Measurements from ENCODE around the gene ADCY9. TPM values are rescaled to one million over a fixed set of nuclear protein-coding genes. Genes with fewer than 3 reads are reported as not detected.

The ADCY9 gene
- polyA plus RNA-seq, 2 of the 4 experiments (the other 2 are of a cell fraction): 6.2 to 7.6 TPM

DNA sequence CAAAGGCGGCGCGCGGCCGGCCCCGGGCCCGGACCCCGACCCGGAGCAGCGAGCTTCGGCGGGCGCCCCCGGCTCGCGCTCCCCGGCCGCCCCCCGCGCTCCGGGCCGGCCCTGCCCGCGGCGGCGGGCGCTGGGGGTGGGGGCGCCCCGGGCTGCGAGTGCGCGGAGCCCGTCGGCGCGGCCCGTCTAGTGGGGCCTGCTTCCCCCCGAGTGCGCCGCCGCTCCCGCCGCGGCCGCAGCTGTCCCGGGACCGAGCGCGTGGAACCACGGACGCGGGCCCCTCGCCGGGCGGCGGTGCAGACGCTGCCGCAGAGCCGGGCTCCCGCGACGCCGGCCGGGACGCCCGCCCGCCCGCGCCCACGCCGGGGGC, 308 bp downstream of the ADCY9 start:
- POLR2A ChIA-PET: interaction anchor here (1.4 to 1.6 kb wide), 2 partner anchors 137 to 138 kb away, joined by 4 read pairs; no protein-coding TSS in a partner anchor
- peak in 1 of 2 experiments; percentile 49; a peak in 3 of 6 replicates for ATAC-seq

DNA sequence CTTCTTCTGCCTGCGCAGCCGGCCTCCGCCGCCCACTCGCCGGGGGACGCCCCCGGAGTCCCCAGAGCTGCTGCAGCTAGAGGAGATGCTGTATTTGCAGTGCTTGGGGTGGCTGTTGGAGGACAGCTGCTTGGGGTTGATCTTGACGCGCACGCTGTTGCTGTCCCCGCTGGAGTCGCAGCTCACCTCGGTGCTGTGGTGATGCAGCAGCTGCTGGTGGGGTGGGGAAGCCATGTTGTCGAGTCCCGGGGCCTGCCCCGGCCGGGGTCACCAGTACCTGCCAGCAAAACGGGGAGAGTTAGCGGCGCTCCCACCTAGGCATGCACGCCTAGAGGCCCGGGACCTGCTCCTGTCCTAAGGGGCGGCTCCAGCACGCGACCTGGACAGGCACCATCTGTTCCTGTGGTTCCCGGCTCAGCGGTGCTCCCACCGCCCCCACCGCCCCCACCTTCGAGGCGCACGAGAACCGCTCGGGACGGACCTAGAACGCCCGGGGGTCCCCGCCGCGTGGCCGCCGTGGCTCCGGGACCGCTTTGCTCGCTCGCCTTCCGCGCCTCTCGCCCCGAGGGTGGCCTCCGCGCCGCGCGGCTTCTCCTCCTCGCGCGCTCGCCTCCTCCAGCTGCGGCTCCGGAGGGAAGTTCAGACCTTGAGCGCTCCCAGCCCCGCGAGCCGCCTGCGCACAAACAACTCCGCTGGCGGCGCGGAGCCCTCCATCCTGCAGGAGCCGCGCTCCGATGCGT, 863 bp downstream of the ADCY9 start:
- Histone ChIP-seq H3K4me3 (peak overlapping the region; percentile 92), H3K9me3 (no peaks in the 10 kb centered on the region), H3K4me1 (peaks cover 42% of the 10 kb centered on the region), H3K4me2 (peak overlapping the region; percentile 91), H3K27ac (peak overlapping the region; percentile 70 to 95)
- no peak for FAIRE-seq
- POLR2A ChIA-PET: interaction anchor here (1.4 to 1.6 kb wide), 2 partner anchors 138 to 139 kb away, joined by 4 read pairs; no protein-coding TSS in a partner anchor
- TF ChIP-seq, protein P1, sequence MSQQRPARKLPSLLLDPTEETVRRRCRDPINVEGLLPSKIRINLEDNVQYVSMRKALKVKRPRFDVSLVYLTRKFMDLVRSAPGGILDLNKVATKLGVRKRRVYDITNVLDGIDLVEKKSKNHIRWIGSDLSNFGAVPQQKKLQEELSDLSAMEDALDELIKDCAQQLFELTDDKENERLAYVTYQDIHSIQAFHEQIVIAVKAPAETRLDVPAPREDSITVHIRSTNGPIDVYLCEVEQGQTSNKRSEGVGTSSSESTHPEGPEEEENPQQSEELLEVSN (IDR thresholded peaks at IDR 0.05; ENCODE audit: borderline replicate concordance, low read depth): 0 out of 2 replicates have a peak, but pooled peaks have one; percentile 14
- no peak for TF ChIP-seq KDM5A (IDR thresholded peaks at IDR 0.05)
- CTCF ChIA-PET: interaction anchor here (0.9 to 2.8 kb wide), 7 partner anchors 15 to 169 kb away, joined by 3 to 16 read pairs (median 3); no protein-coding TSS in a partner anchor
- 31% methylated on average over 40 of the region's 75 CpGs for WGBS (ENCODE audit: missing lambda C conversion rate)
- ATAC-seq: peak; percentile 73 to 76
- DNase-seq (ENCODE audit: low read depth in 1 of 2, low spot score in 1 of 2): peak; percentile 60 to 71

More for the DNA sequence above, 308 bp downstream of the ADCY9 start:
- CTCF ChIA-PET: interaction anchor here (1.1 to 2.8 kb wide), 4 partner anchors 133 to 170 kb away, joined by 3 to 16 read pairs (median 6); no protein-coding TSS in a partner anchor
- Histone ChIP-seq H3K9me3 (no peaks in the 10 kb centered on the region), H3K27ac (peak overlapping the region; percentile 70 to 95), H3K4me3 (peak overlapping the region; percentile 92), H3K4me2 (peak overlapping the region; percentile 91), H3K4me1 (peaks cover 42% of the 10 kb centered on the region)
- no CpG with 5 or more reads among the region's 71 CpGs for WGBS (ENCODE audit: missing lambda C conversion rate)
- DNase-seq (ENCODE audit: low read depth in 1 of 2, low spot score in 1 of 2) (no peak), FAIRE-seq (no peak)
- no peak for TF ChIP-seq ZFP36 (IDR thresholded peaks at IDR 0.05; ENCODE audit: borderline replicate concordance, partially characterized antibody)
- TF ChIP-seq, protein P2, sequence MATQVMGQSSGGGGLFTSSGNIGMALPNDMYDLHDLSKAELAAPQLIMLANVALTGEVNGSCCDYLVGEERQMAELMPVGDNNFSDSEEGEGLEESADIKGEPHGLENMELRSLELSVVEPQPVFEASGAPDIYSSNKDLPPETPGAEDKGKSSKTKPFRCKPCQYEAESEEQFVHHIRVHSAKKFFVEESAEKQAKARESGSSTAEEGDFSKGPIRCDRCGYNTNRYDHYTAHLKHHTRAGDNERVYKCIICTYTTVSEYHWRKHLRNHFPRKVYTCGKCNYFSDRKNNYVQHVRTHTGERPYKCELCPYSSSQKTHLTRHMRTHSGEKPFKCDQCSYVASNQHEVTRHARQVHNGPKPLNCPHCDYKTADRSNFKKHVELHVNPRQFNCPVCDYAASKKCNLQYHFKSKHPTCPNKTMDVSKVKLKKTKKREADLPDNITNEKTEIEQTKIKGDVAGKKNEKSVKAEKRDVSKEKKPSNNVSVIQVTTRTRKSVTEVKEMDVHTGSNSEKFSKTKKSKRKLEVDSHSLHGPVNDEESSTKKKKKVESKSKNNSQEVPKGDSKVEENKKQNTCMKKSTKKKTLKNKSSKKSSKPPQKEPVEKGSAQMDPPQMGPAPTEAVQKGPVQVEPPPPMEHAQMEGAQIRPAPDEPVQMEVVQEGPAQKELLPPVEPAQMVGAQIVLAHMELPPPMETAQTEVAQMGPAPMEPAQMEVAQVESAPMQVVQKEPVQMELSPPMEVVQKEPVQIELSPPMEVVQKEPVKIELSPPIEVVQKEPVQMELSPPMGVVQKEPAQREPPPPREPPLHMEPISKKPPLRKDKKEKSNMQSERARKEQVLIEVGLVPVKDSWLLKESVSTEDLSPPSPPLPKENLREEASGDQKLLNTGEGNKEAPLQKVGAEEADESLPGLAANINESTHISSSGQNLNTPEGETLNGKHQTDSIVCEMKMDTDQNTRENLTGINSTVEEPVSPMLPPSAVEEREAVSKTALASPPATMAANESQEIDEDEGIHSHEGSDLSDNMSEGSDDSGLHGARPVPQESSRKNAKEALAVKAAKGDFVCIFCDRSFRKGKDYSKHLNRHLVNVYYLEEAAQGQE (IDR thresholded peaks at IDR 0.05): no peak
- TF ChIP-seq NR3C1 (IDR thresholded peaks at IDR 0.05): no peak
- no peak for TF ChIP-seq POLR2AphosphoS2 (conservative IDR thresholded peaks at IDR 0.05; ENCODE audit: low read length)
- TF ChIP-seq, protein P3, sequence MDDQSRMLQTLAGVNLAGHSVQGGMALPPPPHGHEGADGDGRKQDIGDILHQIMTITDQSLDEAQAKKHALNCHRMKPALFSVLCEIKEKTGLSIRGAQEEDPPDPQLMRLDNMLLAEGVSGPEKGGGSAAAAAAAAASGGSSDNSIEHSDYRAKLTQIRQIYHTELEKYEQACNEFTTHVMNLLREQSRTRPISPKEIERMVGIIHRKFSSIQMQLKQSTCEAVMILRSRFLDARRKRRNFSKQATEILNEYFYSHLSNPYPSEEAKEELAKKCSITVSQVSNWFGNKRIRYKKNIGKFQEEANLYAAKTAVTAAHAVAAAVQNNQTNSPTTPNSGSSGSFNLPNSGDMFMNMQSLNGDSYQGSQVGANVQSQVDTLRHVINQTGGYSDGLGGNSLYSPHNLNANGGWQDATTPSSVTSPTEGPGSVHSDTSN (IDR thresholded peaks at IDR 0.05): no peak
- TF ChIP-seq, protein P4, sequence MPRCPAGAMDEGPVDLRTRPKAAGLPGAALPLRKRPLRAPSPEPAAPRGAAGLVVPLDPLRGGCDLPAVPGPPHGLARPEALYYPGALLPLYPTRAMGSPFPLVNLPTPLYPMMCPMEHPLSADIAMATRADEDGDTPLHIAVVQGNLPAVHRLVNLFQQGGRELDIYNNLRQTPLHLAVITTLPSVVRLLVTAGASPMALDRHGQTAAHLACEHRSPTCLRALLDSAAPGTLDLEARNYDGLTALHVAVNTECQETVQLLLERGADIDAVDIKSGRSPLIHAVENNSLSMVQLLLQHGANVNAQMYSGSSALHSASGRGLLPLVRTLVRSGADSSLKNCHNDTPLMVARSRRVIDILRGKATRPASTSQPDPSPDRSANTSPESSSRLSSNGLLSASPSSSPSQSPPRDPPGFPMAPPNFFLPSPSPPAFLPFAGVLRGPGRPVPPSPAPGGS (IDR thresholded peaks at IDR 0.05): no peak
- TF ChIP-seq HOXA7 (CRISPR knock-in tag; IDR thresholded peaks at IDR 0.05): no peak
- no peak for TF ChIP-seq HOXB5 (CRISPR knock-in tag; IDR thresholded peaks at IDR 0.05)
- no peak for TF ChIP-seq RCOR1 (IDR thresholded peaks at IDR 0.05; ENCODE audit: low read depth, low read length)
- TF ChIP-seq FOSB (CRISPR knock-in tag; IDR thresholded peaks at IDR 0.05): no peak
- no peak for TF ChIP-seq HEYL (CRISPR knock-in tag; IDR thresholded peaks at IDR 0.05)
- no peak for TF ChIP-seq RNF2 (IDR thresholded peaks at IDR 0.05; ENCODE audit: borderline replicate concordance, low read depth)
- TF ChIP-seq, protein P5, sequence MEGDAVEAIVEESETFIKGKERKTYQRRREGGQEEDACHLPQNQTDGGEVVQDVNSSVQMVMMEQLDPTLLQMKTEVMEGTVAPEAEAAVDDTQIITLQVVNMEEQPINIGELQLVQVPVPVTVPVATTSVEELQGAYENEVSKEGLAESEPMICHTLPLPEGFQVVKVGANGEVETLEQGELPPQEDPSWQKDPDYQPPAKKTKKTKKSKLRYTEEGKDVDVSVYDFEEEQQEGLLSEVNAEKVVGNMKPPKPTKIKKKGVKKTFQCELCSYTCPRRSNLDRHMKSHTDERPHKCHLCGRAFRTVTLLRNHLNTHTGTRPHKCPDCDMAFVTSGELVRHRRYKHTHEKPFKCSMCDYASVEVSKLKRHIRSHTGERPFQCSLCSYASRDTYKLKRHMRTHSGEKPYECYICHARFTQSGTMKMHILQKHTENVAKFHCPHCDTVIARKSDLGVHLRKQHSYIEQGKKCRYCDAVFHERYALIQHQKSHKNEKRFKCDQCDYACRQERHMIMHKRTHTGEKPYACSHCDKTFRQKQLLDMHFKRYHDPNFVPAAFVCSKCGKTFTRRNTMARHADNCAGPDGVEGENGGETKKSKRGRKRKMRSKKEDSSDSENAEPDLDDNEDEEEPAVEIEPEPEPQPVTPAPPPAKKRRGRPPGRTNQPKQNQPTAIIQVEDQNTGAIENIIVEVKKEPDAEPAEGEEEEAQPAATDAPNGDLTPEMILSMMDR (IDR thresholded peaks at IDR 0.05): no peak
- TF ChIP-seq, protein P6, sequence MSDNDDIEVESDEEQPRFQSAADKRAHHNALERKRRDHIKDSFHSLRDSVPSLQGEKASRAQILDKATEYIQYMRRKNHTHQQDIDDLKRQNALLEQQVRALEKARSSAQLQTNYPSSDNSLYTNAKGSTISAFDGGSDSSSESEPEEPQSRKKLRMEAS (IDR thresholded peaks at IDR 0.05): no peak
- no peak for TF ChIP-seq RAD21 (conservative IDR thresholded peaks at IDR 0.05 in 1 of 2, IDR thresholded peaks at IDR 0.05 in 1 of 2)

Data from A549 (cell line).